IPS-NIHi7 (cell line): Measurements from ENCODE around the gene SPATA31A6.
A peak's percentile ranks its signal among the peaks of the same experiment; 100 is the strongest.
"Not testable (repeated sequence)": the region's sequence is repeated elsewhere in the genome, so short reads cannot be mapped to it uniquely, and the experiment has no call there.

ENCODE experiments used
- DNase-seq: peaks from one replicate; pipeline ENCODE4 v3.0.0; 2012; ENCODE audit warnings: mixed read lengths; ENCODE audit errors: extremely low spot score

SPATA31A6 gene

DNA sequence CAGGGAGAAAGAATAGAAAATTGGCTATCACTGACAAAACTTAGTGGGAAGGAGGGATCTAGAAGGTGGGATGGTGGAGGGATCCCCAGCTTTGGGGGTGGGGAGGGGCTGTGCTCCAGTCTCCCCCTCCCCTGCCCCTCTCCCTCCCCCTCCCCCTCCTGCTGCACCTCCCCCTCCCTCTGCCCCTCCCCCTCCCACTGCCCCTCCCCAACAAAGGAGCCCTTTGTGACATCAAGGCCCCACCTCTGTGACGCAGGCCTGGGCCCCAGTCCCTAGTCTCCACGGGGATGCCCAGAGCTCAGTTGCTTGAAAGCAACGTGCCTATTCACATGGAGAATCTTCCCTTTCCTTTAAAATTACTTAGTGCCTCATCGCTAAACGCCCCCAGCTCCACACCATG is at the start of gene SPATA31A6:
SPATA31A6 (plus strand) TSS at position 301 of the 400 bp plus-strand sequence; CDS start at position 330, 29 bp downstream.
- not testable (repeated sequence) for DNase-seq

- peak; percentile 7 for DNase-seq
Observed at GRCh38 chr9:42160299-42160698, 23.2 kb upstream of the SPATA31A6 start.

- DNase-seq: not testable (repeated sequence)
Observed at GRCh38 chr9:42219861-42220260, 36.4 kb downstream of the SPATA31A6 start.

DNA sequence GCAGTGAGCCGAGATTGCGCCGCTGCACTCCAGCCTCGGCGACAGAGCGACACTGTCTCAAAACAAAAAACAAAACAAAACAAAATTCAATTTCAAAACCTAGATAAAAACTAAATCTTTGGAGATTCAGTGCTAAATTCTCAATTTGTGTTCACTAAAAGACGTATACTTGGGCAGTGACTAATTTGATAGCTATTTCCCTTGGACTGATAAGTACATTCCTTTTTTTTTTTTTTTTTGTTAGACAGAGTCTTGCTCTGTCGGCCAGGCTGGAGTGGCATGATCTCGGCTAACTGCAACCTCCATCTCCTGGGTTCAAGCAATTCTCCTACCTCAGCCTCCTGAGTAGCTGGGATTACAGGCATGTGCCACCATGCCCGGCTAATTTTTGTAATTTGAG is 39.8 kb downstream of the SPATA31A6 start:
- not testable (repeated sequence) for DNase-seq

GRCh38 chr9:42233031-42233430 is 49.6 kb downstream of the SPATA31A6 start:
- DNase-seq: not testable (repeated sequence)

- not testable (repeated sequence) for DNase-seq
Observed at GRCh38 chr9:42234610-42235009, 51.2 kb downstream of the SPATA31A6 start.

DNA sequence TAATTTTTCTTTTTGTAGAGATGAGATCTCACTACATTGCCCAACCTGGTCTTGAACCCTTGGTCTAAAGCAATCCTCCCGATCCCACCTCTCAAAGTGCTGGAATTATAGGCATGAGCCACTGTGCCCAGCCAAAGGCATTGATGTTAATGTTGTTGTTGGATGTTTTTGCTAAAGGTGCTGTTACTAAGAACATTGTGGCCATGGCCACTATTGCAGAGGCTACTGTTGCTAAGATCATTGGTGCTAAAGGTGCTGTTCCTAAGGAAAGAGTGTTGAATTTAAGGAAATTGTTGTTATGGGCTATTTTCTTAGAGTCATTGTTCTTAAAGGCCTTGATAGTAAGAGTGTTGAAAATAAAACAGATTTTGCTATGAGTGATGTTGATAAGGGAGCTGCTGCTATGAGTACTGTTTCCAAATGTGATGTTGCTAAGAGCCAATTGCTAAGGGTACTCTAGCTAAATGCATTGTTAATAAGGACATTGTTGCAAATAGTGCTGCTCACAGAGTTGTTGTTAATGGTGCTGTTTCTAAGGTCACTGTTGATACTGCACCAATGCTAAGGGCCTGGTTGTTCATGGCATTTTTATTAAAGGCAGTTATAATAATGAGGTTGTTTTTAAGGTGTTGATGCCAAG is 52.0 kb downstream of the SPATA31A6 start:
- not testable (repeated sequence) for DNase-seq

DNA sequence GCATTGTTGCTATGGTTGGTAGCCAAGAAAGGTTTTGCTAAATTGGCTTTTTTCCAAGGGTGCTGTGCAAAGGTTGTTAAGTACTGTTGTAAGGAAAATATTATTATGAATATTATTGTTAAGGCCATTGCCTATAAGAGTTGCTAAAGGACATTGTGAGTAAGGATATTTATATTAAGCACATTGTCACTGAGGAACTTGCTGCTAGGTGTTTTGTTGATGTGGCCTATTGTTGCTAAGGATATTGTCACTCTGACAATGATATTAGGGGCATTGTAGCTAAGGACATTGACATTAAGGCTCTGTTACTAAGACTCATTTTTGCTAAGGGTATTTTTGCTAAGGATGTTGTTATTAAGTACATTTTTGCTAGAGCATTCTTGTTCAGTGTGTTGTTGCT is 52.6 kb downstream of the SPATA31A6 start:
- not testable (repeated sequence) for DNase-seq

DNA sequence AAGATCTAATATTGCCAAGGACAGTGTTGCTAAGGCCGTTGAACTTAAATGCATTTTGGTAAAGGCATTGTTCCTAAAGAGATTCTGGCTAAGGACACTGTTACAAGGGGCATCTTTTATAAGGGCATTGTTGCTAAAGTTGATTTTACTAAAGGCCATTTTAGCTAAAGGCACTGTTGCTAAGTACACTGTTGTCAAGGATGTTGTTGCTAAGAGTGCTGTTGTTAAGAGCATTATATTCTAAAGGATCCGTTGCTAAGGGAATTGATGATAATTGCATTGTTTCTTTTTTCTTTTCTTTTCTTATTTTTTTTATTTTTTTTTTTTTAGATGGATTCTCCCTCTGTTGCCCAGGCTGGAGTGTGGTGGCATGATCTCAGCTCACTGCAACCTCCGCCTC is 53.9 kb downstream of the SPATA31A6 start:
- DNase-seq: not testable (repeated sequence)

- not testable (repeated sequence) for DNase-seq
Observed at GRCh38 chr9:42238862-42239261, 55.4 kb downstream of the SPATA31A6 start.
